ENCODE results near the gene SDR39U1.
A peak's percentile ranks its signal among the peaks of the same experiment; 100 is the strongest.

The SDR39U1 gene

DNA sequence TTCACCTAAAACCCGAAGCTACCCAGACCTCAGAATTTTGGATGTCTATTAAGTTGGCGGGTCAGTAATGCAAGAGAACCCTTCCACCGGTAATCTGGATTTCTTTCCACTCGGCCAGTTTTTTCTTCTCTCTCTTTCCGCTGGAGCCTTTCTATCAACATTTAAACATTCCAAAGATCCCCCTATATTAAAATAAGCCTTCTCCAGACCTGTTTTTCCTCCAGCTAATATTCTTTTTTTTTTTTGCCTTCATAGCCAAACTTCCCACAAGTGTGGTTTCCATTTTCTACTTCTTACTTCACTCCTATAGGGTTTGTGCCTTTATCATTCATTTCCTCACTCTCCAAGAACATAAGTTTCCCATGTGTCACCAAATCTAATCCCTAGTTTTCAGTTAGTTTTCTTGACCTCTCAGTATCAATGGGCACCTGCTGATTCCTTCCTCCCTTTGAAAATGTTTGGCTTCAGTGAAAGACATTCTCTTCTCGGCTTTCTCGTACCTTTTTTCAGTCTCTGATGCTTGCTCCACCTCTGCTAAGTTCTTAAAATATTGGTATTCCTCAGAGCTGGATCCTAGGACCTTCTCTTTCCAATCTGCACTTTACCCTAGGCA is 583 bp upstream of the SDR39U1 start:
- DNase-seq (ENCODE audit: low read depth, low spot score) = no peak

DNA sequence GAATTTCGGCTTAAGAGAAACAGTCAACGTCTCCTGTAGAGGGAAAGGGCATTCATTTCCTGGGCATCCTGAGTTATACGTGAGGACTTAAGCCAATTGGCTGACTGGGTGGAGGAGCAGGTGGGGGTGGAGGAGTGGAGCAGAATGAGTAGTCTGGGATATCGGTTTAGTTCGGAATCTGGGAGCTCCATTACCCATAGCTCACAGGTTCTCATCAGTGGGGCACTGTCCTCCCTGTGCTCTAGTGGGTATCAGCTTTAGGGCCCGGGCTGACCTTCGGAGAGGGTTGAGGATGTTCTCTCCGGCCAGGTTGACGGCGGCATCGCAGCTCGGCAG is 704 bp downstream of the SDR39U1 start:
- no peak for DNase-seq (ENCODE audit: low read depth, low spot score)

GRCh38 chr14:24441485-24441884 is 1.1 kb downstream of the SDR39U1 start:
- DNase-seq (ENCODE audit: low read depth, low spot score) = no peak

DNA sequence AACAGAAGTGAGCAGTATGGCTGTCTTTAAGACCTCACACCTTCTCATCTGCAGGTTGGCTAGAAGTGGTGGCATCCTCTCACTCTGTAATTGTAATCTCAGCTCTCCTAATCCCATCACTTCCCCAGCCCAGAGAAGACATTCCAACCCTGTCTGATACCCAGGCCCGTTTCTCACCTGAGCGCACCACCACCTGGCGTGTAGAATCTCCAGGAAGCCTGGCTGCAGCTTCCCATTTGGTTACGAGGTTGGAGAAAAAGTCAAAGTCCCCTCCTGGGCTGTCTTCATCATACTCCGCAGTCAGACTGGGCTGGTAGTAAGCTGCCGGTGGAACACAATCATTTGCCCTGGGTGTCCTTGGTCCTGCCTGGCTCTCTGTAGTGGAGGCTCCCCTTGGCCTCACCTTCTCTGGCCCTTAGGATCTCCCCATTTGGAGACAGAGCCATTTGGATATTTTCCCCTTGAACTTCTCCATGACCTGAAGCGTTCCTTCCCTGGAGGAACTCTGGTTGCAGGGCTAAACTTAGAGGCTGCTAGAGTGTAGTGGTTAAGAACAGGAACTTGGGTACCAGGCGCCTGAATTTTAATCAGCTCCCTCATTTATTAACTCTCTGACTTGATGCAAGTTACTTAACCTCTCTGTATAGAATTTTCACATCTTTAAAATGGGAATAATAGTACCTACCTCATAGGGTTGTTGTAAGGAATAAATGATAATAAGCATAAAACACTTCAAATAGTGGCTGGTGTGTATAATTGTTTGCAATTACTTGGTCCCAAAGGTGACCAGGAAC is 1.8 kb downstream of the SDR39U1 start:
- no peak for DNase-seq (ENCODE audit: low read depth, low spot score)

DNA sequence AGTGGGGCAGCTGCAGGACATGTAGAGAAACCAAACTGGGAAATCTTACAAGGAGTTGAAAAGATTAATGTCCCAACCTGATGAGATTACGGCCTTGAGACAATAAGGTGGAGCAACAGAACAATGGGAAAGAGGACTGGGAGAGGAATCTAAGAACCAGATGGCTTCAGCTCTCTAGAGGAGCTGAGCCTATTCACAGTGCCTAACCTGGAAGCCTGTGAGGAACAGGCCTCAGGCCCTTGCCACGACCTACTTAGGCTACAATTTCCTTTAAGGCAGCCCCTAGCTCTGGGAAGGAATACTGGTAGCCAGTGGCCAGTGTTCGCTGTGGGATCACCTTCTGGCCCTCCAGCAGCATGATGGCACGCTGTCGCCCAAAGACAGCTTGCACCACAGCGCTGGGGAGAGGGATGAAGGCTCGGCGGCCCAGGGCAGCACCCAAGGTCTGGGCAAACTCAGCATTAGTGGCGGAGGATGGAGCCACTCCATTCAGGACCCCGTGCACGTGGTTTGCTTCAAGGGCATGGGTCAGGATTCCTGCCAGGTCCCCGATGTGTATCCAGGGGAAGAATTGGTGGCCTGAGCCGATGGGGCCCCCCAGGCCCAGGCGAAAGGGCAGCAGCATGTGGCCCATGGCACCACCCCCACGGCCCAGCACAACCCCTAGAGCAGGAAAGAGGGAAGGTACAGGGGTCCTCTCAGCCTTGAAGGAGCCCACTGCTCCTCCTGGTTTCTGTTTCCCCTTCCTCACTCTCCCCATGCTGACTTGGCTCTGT is 2.6 kb downstream of the SDR39U1 start:
- no peak for DNase-seq (ENCODE audit: low read depth, low spot score)

GRCh38 chr14:24439257-24439656 is 3.3 kb downstream of the SDR39U1 start:
- no peak for DNase-seq (ENCODE audit: low read depth, low spot score)

DNA sequence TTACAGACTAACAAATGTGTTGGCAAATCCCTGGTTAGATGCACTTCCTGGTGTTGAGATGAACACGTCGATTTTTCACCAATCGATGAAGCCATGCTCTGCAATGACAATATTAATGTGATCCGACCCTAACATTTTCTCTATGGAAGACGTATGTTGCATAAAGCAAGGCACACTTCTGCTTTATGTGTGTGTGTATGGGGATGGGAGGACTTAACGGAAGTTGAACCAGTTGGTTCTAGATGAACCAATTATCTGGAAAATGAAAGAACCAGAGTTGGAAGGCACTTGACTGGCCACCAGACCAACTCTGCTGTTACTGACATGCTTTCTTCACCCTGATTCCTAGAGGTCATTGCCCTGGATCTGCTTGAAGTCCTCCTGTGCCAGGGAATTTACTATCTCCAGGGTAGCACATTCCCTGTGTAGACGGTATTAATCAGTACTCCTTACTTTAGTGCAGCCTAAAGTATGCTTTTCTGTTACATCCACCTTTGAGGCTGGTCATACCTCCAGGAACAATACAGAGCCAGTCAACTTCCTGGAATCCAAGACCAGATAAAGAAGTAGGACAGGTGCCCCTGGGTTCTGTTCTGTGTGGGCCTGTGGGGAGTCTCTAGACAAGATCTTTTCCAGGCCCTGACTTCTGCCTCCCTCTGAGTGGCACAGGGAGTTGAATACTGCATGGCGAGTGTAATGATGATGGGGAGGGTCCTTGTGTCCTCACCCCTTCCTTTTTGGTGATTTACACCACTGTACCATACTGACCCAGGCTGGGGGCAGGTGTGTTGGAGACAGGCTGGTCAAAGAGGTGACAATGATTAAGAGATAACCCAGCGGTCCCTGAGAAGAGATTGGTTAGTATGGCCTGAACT is 4.1 kb downstream of the SDR39U1 start:
- DNase-seq (ENCODE audit: low read depth, low spot score) = no peak

- no peak for DNase-seq (ENCODE audit: low read depth, low spot score)
Measured at GRCh38 chr14:24437736-24438067, 4.9 kb downstream of the SDR39U1 start.

- DNase-seq (ENCODE audit: low read depth, low spot score) = no peak
Measured at GRCh38 chr14:24437020-24437735, 5.4 kb downstream of the SDR39U1 start.

DNA sequence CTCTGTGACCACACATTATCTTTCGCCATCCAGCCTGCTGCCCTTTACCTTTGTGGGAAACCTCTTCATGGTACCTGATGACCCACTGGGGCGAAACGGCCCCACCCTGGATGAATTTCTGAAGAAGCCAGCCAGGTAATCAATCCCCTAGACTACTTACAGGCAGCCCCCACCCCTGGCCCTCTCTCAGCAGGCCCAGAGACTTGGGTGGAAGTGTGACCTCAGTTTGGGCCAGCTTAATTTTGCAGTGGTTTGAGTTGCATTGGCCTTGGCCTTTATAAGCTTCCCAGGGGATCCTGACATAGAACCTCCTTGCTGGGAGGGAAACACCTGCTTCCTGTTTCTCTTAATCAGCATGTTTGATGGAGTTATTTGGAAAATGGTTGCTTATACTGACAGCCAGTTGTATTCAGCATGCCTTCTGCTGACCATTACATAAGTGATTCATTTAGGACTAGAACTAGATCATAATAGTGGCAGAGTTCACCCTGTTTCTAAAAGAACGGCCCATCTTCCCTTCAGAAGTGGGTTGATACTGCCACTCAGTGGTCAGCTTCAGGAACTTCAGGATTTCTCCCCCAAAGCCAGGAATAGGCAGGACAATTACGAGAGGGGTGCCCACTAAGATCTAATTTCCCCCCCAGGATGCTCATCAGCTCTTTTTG is 6.1 kb downstream of the SDR39U1 start:
- no peak for DNase-seq (ENCODE audit: low read depth, low spot score)

DNA sequence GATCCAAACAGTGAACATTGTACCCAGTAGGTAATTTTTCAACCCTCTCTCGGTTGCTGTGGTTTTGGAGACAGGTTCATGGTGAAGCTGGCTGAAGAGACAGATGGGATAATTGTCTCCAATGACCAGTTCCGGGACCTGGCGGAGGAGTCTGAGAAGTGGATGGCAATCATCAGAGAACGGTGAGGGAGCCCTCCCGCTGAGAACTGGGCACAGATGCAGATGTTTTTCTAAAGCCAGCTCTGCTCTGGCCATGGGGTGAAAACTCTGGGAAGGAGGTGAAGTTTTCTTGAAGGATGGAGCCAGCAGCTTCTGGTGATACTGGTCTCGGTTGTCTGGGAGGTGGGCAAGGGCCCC is 6.6 kb downstream of the SDR39U1 start:
- DNase-seq (ENCODE audit: low read depth, low spot score) = no peak

DNA sequence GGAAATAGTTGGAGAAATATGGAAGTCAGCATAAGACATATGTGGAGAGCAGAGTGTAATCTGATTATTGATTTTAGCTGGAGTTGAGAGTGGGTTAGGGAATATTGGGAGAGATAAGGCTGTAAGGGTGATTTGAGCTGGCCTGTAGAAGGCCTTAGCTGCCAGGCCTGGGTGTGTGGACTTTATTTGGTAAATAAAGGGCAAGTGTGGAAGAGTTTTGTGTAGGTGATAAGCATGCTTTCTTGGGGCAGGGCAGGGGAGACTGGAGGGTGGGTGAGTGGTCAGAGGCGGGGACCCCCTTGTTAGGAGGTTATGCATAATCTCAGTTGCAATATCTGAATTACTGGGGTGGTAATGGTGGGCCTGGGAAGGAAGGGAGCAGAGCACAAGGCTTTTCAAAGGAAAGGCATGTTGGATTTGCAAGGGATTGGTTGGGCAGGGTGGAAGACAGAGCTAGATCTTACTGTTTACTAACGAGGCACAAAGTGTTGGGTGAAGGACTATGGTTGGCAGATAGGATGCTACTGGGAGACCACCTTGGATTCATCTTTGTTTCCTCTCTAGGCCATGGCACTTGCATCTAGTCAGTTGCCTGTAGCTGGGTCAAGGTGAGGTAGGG is 7.3 kb downstream of the SDR39U1 start:
- no peak for DNase-seq (ENCODE audit: low read depth, low spot score)

- DNase-seq (ENCODE audit: low read depth, low spot score) = no peak
Measured at GRCh38 chr14:24434676-24435075, 7.9 kb downstream of the SDR39U1 start.

- no peak for DNase-seq (ENCODE audit: low read depth, low spot score)
Measured at GRCh38 chr14:24434036-24434435, 8.5 kb downstream of the SDR39U1 start.

GRCh38 chr14:24432259-24433131 is 10.1 kb downstream of the SDR39U1 start:
- no peak for DNase-seq (ENCODE audit: low read depth, low spot score)

DNA sequence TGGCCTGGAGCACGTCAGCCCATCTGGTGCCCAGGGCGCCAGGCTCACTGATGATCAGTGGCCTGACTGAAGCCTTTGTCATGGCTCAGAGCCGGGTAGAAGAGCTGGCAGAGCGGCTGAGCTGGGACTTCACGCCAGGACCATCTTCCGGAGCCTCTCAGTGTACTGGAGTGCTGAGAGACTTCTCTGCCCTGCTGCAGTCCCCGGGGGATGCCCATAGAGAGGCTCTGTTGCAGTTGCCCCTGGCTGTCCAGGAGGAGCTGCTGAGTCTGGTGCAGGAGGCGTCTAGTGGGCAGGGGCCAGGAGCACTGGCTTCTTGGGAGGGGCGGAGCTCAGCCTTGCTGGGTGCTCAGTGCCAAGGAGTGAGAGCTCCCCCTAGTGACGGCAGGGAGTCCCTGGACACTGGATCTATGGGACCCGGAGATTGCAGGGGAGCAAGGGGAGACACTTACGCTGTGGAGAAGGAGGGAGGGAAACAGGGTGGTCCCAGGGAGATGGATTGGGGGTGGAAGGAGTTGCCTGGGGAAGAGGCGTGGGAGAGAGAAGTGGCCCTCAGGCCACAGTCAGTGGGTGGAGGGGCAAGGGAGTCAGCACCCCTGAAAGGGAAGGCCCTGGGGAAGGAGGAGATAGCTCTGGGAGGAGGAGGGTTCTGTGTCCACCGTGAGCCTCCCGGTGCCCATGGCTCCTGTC is 10.9 kb downstream of the SDR39U1 start:
- peak; percentile 69 for DNase-seq (ENCODE audit: low read depth, low spot score)

GRCh38 chr14:24430682-24431568 is 11.7 kb downstream of the SDR39U1 start:
- DNase-seq (ENCODE audit: low read depth, low spot score) = no peak
